ENCODE measurements around the gene ECE1.
"Not testable (repeated sequence)": the region's sequence is repeated elsewhere in the genome, so short reads cannot be mapped to it uniquely, and the experiment has no call there.

ECE1 gene

GRCh38 chr1:21290546-21290944, 282 bp upstream of the ECE1 start:
- DNase-seq = no peak

- DNase-seq = no peak
These were observed 1.1 kb downstream of the ECE1 start for GRCh38 chr1:21289127-21289526.

- no peak for DNase-seq
These were observed 2.3 kb downstream of the ECE1 start for GRCh38 chr1:21287905-21288514.

- DNase-seq = not testable (repeated sequence)
These were observed 4.9 kb downstream of the ECE1 start for GRCh38 chr1:21285386-21285785.

GRCh38 chr1:21285055-21285372, 5.2 kb downstream of the ECE1 start:
- no peak for DNase-seq

- no peak for DNase-seq
These were observed 5.8 kb downstream of the ECE1 start for GRCh38 chr1:21284206-21285054.

GRCh38 chr1:21283524-21283923, 6.7 kb downstream of the ECE1 start:
- DNase-seq = no peak

- not testable (repeated sequence) for DNase-seq
These were observed 8.2 kb downstream of the ECE1 start for GRCh38 chr1:21282020-21282419.

GRCh38 chr1:21280482-21280881, 9.8 kb downstream of the ECE1 start:
- DNase-seq = no peak

GRCh38 chr1:21280011-21280471, 10.2 kb downstream of the ECE1 start:
- no peak for DNase-seq

- no peak for DNase-seq
These were observed 11.1 kb downstream of the ECE1 start for GRCh38 chr1:21278860-21279845.

- no peak for DNase-seq
These were observed 11.9 kb downstream of the ECE1 start for GRCh38 chr1:21278208-21278859.

GRCh38 chr1:21277180-21277579, 13.1 kb downstream of the ECE1 start:
- DNase-seq = no peak

- DNase-seq = no peak
These were observed 17.7 kb downstream of the ECE1 start for GRCh38 chr1:21272540-21272939.

- DNase-seq = no peak
These were observed 18.7 kb downstream of the ECE1 start for GRCh38 chr1:21271550-21271949.

- DNase-seq = peak; percentile 41
These were observed 20.1 kb downstream of the ECE1 start for GRCh38 chr1:21270086-21270689.

GRCh38 chr1:21269461-21270085, 20.7 kb downstream of the ECE1 start:
- no peak for DNase-seq

GRCh38 chr1:21268281-21269239, 21.7 kb downstream of the ECE1 start:
- peak; percentile 50 for DNase-seq

GRCh38 chr1:21267191-21268077, 22.8 kb downstream of the ECE1 start:
- no peak for DNase-seq
